ENCODE measurements around the gene CANT1. TPM values are rescaled to one million over a fixed set of nuclear protein-coding genes. Genes with fewer than 3 reads are reported as not detected.

The CANT1 gene
- total and polyA plus RNA-seq, 12 donors = 10.3 to 78.3 (median 40.4) TPM

GRCh38 chr17:79019261-79019631, 9.7 kb upstream of the CANT1 start:
- H3K36me3 ChIP-seq (replicated peaks in 1 of 2) = no peaks in the 10 kb centered on the region
- H3K4me1 ChIP-seq (replicated peaks in 1 of 2) = peaks cover 25 to 49% of the 10 kb centered on the region in 2 donors
- H3K27ac ChIP-seq = peak overlapping the region in 1 of 5 donors; percentile 94
- intact Hi-C loops (cut with DNase I) = no loop called here
- 74 to 90% (median 81%) methylated on average over 2 of the region's 2 CpGs for WGBS, 4 donors
- no peak overlapping the region for H3K4me3 ChIP-seq
- no peaks in the 10 kb centered on the region for H3K27me3 ChIP-seq
- DNase-seq = no peak
- TF ChIP-seq POLR2A (IDR thresholded peaks at IDR 0.05) (no peak), CTCF (IDR thresholded peaks at IDR 0.05) (no peak)
- no peaks in the 10 kb centered on the region for H3K9me3 ChIP-seq (replicated peaks in 1 of 3)

- intact Hi-C loops (cut with DNase I) = no loop called here
- DNase-seq = peak in 2 of 7 donors; percentile 19 to 21
- TF ChIP-seq POLR2A (IDR thresholded peaks at IDR 0.05) (no peak), CTCF (IDR thresholded peaks at IDR 0.05) (no peak)
- no peak overlapping the region for H3K4me3 ChIP-seq
- 89 to 97% (median 93%) methylated on average over 3 of the region's 3 CpGs for WGBS, 4 donors
- no peaks in the 10 kb centered on the region for H3K27me3 ChIP-seq
- no peaks in the 10 kb centered on the region for H3K36me3 ChIP-seq (replicated peaks in 1 of 2)
- peaks cover 19 to 40% of the 10 kb centered on the region in 2 donors for H3K4me1 ChIP-seq (replicated peaks in 1 of 2)
- no peak overlapping the region for H3K27ac ChIP-seq
- H3K9me3 ChIP-seq (replicated peaks in 1 of 3) = no peaks in the 10 kb centered on the region
Measured at GRCh38 chr17:79018370-79018695, 8.8 kb upstream of the CANT1 start.

GRCh38 chr17:79017546-79018369, 8.2 kb upstream of the CANT1 start:
- intact Hi-C loops (cut with DNase I) = no loop called here
- TF ChIP-seq CTCF (IDR thresholded peaks at IDR 0.05) (no peak), POLR2A (IDR thresholded peaks at IDR 0.05) (no peak)
- Histone ChIP-seq H3K36me3 (replicated peaks in 1 of 2) (no peaks in the 10 kb centered on the region), H3K27ac (no peak overlapping the region), H3K4me1 (replicated peaks in 1 of 2) (peaks cover 19 to 34% of the 10 kb centered on the region in 2 donors), H3K9me3 (replicated peaks in 1 of 3) (no peaks in the 10 kb centered on the region), H3K4me3 (no peak overlapping the region), H3K27me3 (no peaks in the 10 kb centered on the region)
- peak in 4 of 7 donors; percentile 7 to 23 (median 9) for DNase-seq
- 70 to 75% (median 72%) methylated on average over 6 of the region's 6 CpGs for WGBS, 4 donors

GRCh38 chr17:79014158-79014758, 4.7 kb upstream of the CANT1 start:
- TF ChIP-seq POLR2A (IDR thresholded peaks at IDR 0.05) (no peak), CTCF (IDR thresholded peaks at IDR 0.05) (no peak)
- no peaks in the 10 kb centered on the region for H3K9me3 ChIP-seq (replicated peaks in 1 of 3)
- no peaks in the 10 kb centered on the region for H3K27me3 ChIP-seq
- DNase-seq = no peak
- H3K4me3 ChIP-seq = no peak overlapping the region
- H3K4me1 ChIP-seq (replicated peaks in 1 of 2) = peaks cover 0 to 4% of the 10 kb centered on the region in 2 donors
- intact Hi-C loops (cut with DNase I) = no loop called here
- WGBS, 4 donors = 79 to 85% (median 80%) methylated on average over 2 of the region's 2 CpGs
- H3K27ac ChIP-seq = no peak overlapping the region
- H3K36me3 ChIP-seq (replicated peaks in 1 of 2) = no peaks in the 10 kb centered on the region
